Psoas muscle (tissue), 8 donors: Measurements from ENCODE around the gene PARVG. TPM values are rescaled to one million over a fixed set of nuclear protein-coding genes. Genes with fewer than 3 reads are reported as not detected.

Experiments used
- ATAC-seq, 4 donors: fragments of 200-7000 bp; cut with Tn5 transposase; one replicate each; pipeline ENCODE4 v1.9.1; 2020; ENCODE audit warnings: moderate library complexity in 3 of 4, mild to moderate bottlenecking in 2 of 4
- DNase-seq, 2 donors: peaks; one replicate each; pipeline ENCODE4 v3.0.0-alpha.2; 2020
- H3K27ac ChIP-seq: fragments of 200-600 bp; one replicate; pipeline ENCODE4 v1.8.0; 2022
- H3K27me3 ChIP-seq, 3 donors: fragments of 200-600 bp in 1 of 3; one replicate each; pipeline versions ENCODE4 v1.6.1 to v1.8.0; 2013 to 2022; ENCODE audit warnings: low read length in 2 of 3, mild to moderate bottlenecking in 2 of 3, moderate library complexity in 1 of 3; ENCODE audit not compliant: insufficient read depth in 3 of 3
- H3K36me3 ChIP-seq, 2 donors: fragments of 200-600 bp in 1 of 2; one replicate each; pipeline versions ENCODE4 v1.6.1 to v1.8.0; 2013 to 2022; ENCODE audit warnings: low read depth in 1 of 2, mild to moderate bottlenecking in 1 of 2, moderate library complexity in 1 of 2; ENCODE audit not compliant: insufficient read depth in 1 of 2
- H3K4me1 ChIP-seq: fragments of 200-600 bp; one replicate; pipeline ENCODE4 v1.8.0; 2022
- H3K4me3 ChIP-seq: fragments of 200-600 bp; one replicate; pipeline ENCODE4 v1.8.0; 2022; ENCODE audit warnings: mild to moderate bottlenecking
- H3K9me3 ChIP-seq: fragments of 200-600 bp; one replicate; pipeline ENCODE4 v1.8.0; 2022
- WGBS, 3 donors: extraction: QIAGEN DNeasy Blood & Tissue Kit; methylation state at CpG; one replicate each; pipeline versions ENCODE4 v1.1.6 to v1.1.7; 2013; 5-methylcytosine and 5-hydroxymethylcytosine counted together
- intact Hi-C, 2 donors: fragments of 100-400 bp; cut with DNase I; formaldehyde crosslinking; loops; one replicate each; pipeline versions ENCODE4 v1.11.0 to v1.14.2; 2022
- long read RNA-seq, 2 donors: library from polyadenylated mRNA; unstranded; transcript quantifications; one replicate each; pipeline ENCODE4 v2.0.0, GENCODE V29; 2021
- polyA plus RNA-seq, 3 donors: library from polyadenylated mRNA; stranded (reverse); fragments of 200-250 nt; gene quantifications; one replicate each; pipeline ENCODE4 v1.2.3, GENCODE V29; 2013
- total RNA-seq, 4 donors: library from RNA; stranded (reverse); fragmentation: NEBNext Ultra II Directional in 2 of 4; extraction: Animal tissue kit (Norgen Biotek cat#: 25700) in 2 of 4; gene quantifications; one replicate each; pipeline versions ENCODE4 v1.2.1 to v1.2.4, GENCODE V29; 2021 to 2023
- TF ChIP-seq, protein P1 (sequence below): fragments of 200-600 bp; IDR thresholded peaks from one replicate; pipeline ENCODE4 v1.8.0; 2022; ENCODE audit warnings: antibody characterized with exemption
- donor health status: healthy with polysubstance abuse.
- donor health status: DM: no; HTN: no; CAD: no; lungs with moderate emphysema.
- donor health status: Bipolar disorder and iron deficiency.
- donor health status: healthy.
- donor health status: DM: yes; HTN: yes; CAD: no.
- donor health status: DM: no; HTN: no; CAD: no.
- donor health status: DM: no; HTN: no; CAD: no.
- donor health status: DM: yes; HTN: yes; CAD: no.

Gene PARVG, protein sequence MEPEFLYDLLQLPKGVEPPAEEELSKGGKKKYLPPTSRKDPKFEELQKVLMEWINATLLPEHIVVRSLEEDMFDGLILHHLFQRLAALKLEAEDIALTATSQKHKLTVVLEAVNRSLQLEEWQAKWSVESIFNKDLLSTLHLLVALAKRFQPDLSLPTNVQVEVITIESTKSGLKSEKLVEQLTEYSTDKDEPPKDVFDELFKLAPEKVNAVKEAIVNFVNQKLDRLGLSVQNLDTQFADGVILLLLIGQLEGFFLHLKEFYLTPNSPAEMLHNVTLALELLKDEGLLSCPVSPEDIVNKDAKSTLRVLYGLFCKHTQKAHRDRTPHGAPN
- 1 to 10 TPM; 1.4 to 3.2 (median 2.8) TPM for total RNA-seq
- 1 to 10 TPM in 1 of 3 donors, under 1 TPM in 2; 0.77 to 1.5 (median 0.95) TPM for polyA plus RNA-seq
- long read RNA-seq, donor 1, partial matches to known transcripts = 1 of 1 reads
- long read RNA-seq, donor 1, other reads (novel, unspliced or antisense) = 0 of 1 reads
- long read RNA-seq, donor 2 = 0 reads

- intact Hi-C loops = no loop called here
- 62 to 71% (median 68%) methylated on average over 5 of the region's 5 CpGs for WGBS, 3 donors
Observed at GRCh38 chr22:44180706-44181032, at the start of gene PARVG. Gene PARVG, plus strand, starts transcription at chr22:44180925. Its CDS starts 2,405 bp downstream, at chr22:44183330.

GRCh38 chr22:44131412-44131811, 49.3 kb upstream of the PARVG start:
- Histone ChIP-seq H3K36me3 (peaks cover 2 to 51% of the 10 kb centered on the region in 2 donors), H3K4me3 (no peak overlapping the region), H3K27me3 (no peaks in the 10 kb centered on the region), H3K9me3 (no peaks in the 10 kb centered on the region), H3K27ac (no peak overlapping the region), H3K4me1 (peaks cover 12% of the 10 kb centered on the region)
- DNase-seq = peak in 1 of 2 donors; percentile 11
- intact Hi-C loops = no loop called here
- TF ChIP-seq, protein P1, sequence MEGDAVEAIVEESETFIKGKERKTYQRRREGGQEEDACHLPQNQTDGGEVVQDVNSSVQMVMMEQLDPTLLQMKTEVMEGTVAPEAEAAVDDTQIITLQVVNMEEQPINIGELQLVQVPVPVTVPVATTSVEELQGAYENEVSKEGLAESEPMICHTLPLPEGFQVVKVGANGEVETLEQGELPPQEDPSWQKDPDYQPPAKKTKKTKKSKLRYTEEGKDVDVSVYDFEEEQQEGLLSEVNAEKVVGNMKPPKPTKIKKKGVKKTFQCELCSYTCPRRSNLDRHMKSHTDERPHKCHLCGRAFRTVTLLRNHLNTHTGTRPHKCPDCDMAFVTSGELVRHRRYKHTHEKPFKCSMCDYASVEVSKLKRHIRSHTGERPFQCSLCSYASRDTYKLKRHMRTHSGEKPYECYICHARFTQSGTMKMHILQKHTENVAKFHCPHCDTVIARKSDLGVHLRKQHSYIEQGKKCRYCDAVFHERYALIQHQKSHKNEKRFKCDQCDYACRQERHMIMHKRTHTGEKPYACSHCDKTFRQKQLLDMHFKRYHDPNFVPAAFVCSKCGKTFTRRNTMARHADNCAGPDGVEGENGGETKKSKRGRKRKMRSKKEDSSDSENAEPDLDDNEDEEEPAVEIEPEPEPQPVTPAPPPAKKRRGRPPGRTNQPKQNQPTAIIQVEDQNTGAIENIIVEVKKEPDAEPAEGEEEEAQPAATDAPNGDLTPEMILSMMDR = no peak
- WGBS, 3 donors = 92 to 94% (median 94%) methylated on average over 12 of the region's 12 CpGs
- no peak for ATAC-seq

More at GRCh38 chr22:44180706-44181032, at the start of gene PARVG:
- Histone ChIP-seq H3K27me3 (peaks cover 0 to 20% (median 2%) of the 10 kb centered on the region in 3 donors), H3K9me3 (no peaks in the 10 kb centered on the region), H3K4me1 (no peaks in the 10 kb centered on the region), H3K36me3 (no peaks in the 10 kb centered on the region), H3K4me3 (peak within 1 kb of the TSS; percentile 36), H3K27ac (no peak within 1 kb of the TSS)
- ATAC-seq = no peak
- TF ChIP-seq, protein P1 = no peak
- DNase-seq = no peak

DNA sequence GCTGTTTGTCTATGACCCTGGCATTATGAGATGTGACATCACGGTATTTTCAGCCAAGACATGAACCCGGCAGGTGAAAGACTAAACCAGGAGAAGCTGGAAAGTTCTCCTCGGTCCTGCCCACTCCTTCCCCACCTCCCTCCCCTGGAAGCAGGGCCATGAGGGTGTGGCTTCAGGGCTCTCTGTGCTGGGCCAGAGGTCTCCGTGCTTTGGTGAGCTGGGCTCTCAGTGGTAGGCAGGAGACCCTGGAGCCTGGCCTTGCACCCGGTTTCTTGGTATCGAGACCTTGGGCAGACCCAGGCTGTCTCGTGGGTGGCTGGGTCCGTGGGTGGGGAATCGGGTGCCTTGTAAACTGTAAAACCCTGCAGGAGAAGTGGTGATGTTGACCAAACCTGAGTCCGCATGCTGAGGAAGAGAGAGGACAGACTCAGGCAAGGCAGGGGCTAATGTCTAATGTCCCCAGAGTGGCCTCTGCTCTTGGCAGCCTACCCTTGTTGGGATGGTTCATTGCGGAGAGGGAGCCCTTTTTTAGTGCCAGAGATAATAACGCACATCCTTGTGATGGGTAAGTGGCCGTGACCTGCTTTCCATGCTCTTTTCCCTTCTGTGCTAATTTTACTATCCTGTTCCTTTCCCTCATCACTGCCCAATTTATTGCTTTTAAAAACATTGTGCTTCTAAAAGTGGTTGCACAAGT, 48.6 kb upstream of the PARVG start:
- H3K4me1 ChIP-seq = peaks cover 12% of the 10 kb centered on the region
- DNase-seq = peak in 1 of 2 donors; percentile 40
- H3K4me3 ChIP-seq = no peak overlapping the region
- TF ChIP-seq, protein P1 = no peak
- H3K27ac ChIP-seq = no peak overlapping the region
- H3K9me3 ChIP-seq = peaks cover 5% of the 10 kb centered on the region
- no peak for ATAC-seq
- WGBS, 3 donors = 70 to 80% (median 77%) methylated on average over 13 of the region's 13 CpGs
- peaks cover 4 to 58% of the 10 kb centered on the region in 2 donors for H3K36me3 ChIP-seq
- no peaks in the 10 kb centered on the region for H3K27me3 ChIP-seq
- intact Hi-C loops = no loop called here

- Histone ChIP-seq H3K4me3 (no peak overlapping the region), H3K9me3 (peaks cover 8% of the 10 kb centered on the region), H3K27ac (no peak overlapping the region), H3K27me3 (no peaks in the 10 kb centered on the region), H3K36me3 (peaks cover 4 to 64% of the 10 kb centered on the region in 2 donors), H3K4me1 (peaks cover 12% of the 10 kb centered on the region)
- peak in 1 of 2 donors; percentile 22 for DNase-seq
- no peak for ATAC-seq
- intact Hi-C loops = no loop called here
- TF ChIP-seq, protein P1 = no peak
- WGBS, 3 donors = 74 to 83% (median 82%) methylated on average over 12 of the region's 12 CpGs
Observed at GRCh38 chr22:44132724-44133123, 48.0 kb upstream of the PARVG start.
